ENCODE data around the gene ZMAT3.

GRCh38 chr3:179027326-179027900, 44.2 kb downstream of the ZMAT3 start:
- TF ChIP-seq EZH2 (optimal IDR thresholded peaks at IDR 0.05; ENCODE audit: low read depth, low read length) (no peak), EZH2phosphoT487 (IDR thresholded peaks at IDR 0.05; ENCODE audit: low read length) (no peak)
- TF ChIP-seq, protein P1, sequence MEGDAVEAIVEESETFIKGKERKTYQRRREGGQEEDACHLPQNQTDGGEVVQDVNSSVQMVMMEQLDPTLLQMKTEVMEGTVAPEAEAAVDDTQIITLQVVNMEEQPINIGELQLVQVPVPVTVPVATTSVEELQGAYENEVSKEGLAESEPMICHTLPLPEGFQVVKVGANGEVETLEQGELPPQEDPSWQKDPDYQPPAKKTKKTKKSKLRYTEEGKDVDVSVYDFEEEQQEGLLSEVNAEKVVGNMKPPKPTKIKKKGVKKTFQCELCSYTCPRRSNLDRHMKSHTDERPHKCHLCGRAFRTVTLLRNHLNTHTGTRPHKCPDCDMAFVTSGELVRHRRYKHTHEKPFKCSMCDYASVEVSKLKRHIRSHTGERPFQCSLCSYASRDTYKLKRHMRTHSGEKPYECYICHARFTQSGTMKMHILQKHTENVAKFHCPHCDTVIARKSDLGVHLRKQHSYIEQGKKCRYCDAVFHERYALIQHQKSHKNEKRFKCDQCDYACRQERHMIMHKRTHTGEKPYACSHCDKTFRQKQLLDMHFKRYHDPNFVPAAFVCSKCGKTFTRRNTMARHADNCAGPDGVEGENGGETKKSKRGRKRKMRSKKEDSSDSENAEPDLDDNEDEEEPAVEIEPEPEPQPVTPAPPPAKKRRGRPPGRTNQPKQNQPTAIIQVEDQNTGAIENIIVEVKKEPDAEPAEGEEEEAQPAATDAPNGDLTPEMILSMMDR (IDR thresholded peaks at IDR 0.05; ENCODE audit: low read length), result no peak

All from MM.1S (cell line).